IPS-NIHi7 (cell line): Measurements from ENCODE around the gene TNFRSF21.
"Not testable (repeated sequence)": the region's sequence is repeated elsewhere in the genome, so short reads cannot be mapped to it uniquely, and the experiment has no call there.

ENCODE experiments used
- DNase-seq: peaks from one replicate; pipeline ENCODE4 v3.0.0; 2012; ENCODE audit warnings: mixed read lengths; ENCODE audit errors: extremely low spot score

TNFRSF21 gene

GRCh38 chr6:47288267-47289090 lies 21.2 kb downstream of the TNFRSF21 start:
- DNase-seq = no peak

GRCh38 chr6:47286301-47286700 lies 23.4 kb downstream of the TNFRSF21 start:
- no peak for DNase-seq

- DNase-seq = no peak
Observed at GRCh38 chr6:47283993-47284392, 25.7 kb downstream of the TNFRSF21 start.

GRCh38 chr6:47278545-47278944 lies 31.2 kb downstream of the TNFRSF21 start:
- DNase-seq = no peak

GRCh38 chr6:47277702-47278101 lies 32.0 kb downstream of the TNFRSF21 start:
- no peak for DNase-seq

- no peak for DNase-seq
Observed at GRCh38 chr6:47276377-47276776, 33.3 kb downstream of the TNFRSF21 start.

- DNase-seq = no peak
Observed at GRCh38 chr6:47275640-47276039, 34.1 kb downstream of the TNFRSF21 start.

- not testable (repeated sequence) for DNase-seq
Observed at GRCh38 chr6:47275132-47275531, 34.6 kb downstream of the TNFRSF21 start.

GRCh38 chr6:47268572-47269187 lies 41.0 kb downstream of the TNFRSF21 start:
- DNase-seq = no peak

- DNase-seq = no peak
Observed at GRCh38 chr6:47267301-47267700, 42.4 kb downstream of the TNFRSF21 start.

- DNase-seq = no peak
Observed at GRCh38 chr6:47265971-47266370, 43.7 kb downstream of the TNFRSF21 start.

- DNase-seq = no peak
Observed at GRCh38 chr6:47264775-47265184, 44.9 kb downstream of the TNFRSF21 start.

GRCh38 chr6:47263268-47263667 lies 46.4 kb downstream of the TNFRSF21 start:
- no peak for DNase-seq

GRCh38 chr6:47262231-47262630 lies 47.5 kb downstream of the TNFRSF21 start:
- no peak for DNase-seq

- no peak for DNase-seq
Observed at GRCh38 chr6:47261191-47261590, 48.5 kb downstream of the TNFRSF21 start.

GRCh38 chr6:47260021-47260420 lies 49.7 kb downstream of the TNFRSF21 start:
- no peak for DNase-seq

- no peak for DNase-seq
Observed at GRCh38 chr6:47258724-47259347, 50.9 kb downstream of the TNFRSF21 start.

GRCh38 chr6:47256981-47257730 lies 52.5 kb downstream of the TNFRSF21 start:
- DNase-seq = no peak

- DNase-seq = no peak
Observed at GRCh38 chr6:47256361-47256760, 53.3 kb downstream of the TNFRSF21 start.

GRCh38 chr6:47254906-47255305 lies 54.8 kb downstream of the TNFRSF21 start:
- no peak for DNase-seq

GRCh38 chr6:47254051-47254450 lies 55.7 kb downstream of the TNFRSF21 start:
- DNase-seq = no peak

- no peak for DNase-seq
Observed at GRCh38 chr6:47253136-47253535, 56.6 kb downstream of the TNFRSF21 start.
